ENCODE measurements around the gene FUT2. TPM values are rescaled to one million over a fixed set of nuclear protein-coding genes. Genes with fewer than 3 reads are reported as not detected.
"Not testable (repeated sequence)": the region's sequence is repeated elsewhere in the genome, so short reads cannot be mapped to it uniquely, and the experiment has no call there.

The FUT2 gene
- total RNA-seq, 2 donors from 2014 or later, result not detected

DNA sequence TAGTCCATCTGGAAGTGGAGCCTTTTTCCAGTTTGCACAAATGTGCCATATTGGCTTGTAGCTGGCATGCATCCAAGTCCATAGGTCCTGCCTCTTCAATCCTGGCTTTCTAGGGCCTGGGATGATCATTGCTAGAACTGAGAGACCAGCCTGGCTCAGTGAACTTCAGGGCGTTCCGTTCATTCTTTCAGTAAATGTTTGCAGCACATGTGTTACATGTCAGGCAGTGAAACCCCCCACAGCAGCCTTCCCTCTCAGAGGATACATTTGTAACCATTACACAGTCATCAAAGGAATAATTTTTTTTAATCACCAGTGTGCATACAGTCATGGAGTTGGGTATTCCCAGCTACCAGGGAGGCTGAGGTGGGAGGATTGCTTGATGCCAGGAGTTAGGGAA, 9.7 kb downstream of the FUT2 start:
- H3K4me1 Mint-ChIP-seq, result no peaks in the 10 kb centered on the region
- no peak for ATAC-seq (replicated peaks)
- H3K4me3 Mint-ChIP-seq, result no peak overlapping the region
- no peak overlapping the region for H3K27ac Mint-ChIP-seq
- H3K27me3 Mint-ChIP-seq, result no peaks in the 10 kb centered on the region
- H3K9me3 Mint-ChIP-seq, result no peaks in the 10 kb centered on the region
- H3K36me3 Mint-ChIP-seq (ENCODE audit: low read depth), result peaks cover 13% of the 10 kb centered on the region

DNA sequence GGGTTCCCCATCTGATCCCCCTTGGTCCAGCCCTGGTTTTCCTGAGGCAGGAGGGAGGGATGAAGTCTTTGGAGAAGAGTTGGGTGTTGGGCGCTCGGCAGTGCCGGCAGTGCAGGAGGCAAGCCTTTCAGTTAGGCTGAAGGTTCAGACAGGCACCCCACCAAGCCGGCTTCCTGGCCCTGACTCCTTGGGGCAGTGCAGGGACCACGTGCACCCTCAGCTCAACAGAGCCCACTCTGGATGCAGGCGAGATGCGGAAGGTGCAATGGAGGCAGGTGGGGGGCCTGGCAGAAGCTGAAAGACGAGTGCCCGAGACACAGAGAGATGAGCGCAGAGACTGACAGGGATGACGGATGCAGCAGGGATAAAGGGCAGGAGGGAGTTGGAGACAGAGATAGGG, 12.7 kb downstream of the FUT2 start:
- Mint-ChIP-seq H3K36me3 (ENCODE audit: low read depth) (peaks cover 6% of the 10 kb centered on the region), H3K4me3 (no peak overlapping the region), H3K27ac (no peak overlapping the region), H3K9me3 (no peaks in the 10 kb centered on the region), H3K27me3 (no peaks in the 10 kb centered on the region), H3K4me1 (no peaks in the 10 kb centered on the region)
- ATAC-seq (replicated peaks), result no peak

DNA sequence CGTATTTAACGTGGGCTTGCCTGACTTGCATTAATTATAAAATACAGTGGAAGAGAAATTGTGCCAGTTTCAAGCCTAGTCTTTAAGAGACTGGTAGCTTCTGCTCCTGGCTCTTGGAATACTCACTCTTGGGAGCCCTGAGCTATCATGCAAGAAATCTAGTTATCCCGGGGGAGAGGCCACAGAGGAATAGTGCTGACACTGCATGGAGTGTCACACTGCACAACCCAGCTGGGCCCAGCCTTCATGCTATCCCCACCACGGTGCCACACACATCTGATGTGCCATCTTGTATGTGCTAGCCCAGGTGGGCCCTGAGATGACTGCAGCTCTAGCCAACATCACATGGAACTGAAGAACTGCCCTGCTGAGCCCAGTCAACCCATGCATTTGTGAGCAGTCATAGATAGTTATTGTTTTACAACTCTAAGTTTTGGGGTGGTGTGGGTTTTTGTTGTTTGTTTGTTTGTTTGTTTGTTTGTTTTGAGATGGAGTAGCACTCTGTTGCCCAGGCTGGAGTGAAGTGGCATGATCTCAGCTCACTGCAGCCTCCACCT, 15.4 kb downstream of the FUT2 start:
- Mint-ChIP-seq H3K36me3 (ENCODE audit: low read depth) (peaks cover 6% of the 10 kb centered on the region), H3K4me1 (no peaks in the 10 kb centered on the region), H3K9me3 (no peaks in the 10 kb centered on the region), H3K4me3 (no peak overlapping the region), H3K27me3 (no peaks in the 10 kb centered on the region), H3K27ac (no peak overlapping the region)
- no peak for ATAC-seq (replicated peaks)

DNA sequence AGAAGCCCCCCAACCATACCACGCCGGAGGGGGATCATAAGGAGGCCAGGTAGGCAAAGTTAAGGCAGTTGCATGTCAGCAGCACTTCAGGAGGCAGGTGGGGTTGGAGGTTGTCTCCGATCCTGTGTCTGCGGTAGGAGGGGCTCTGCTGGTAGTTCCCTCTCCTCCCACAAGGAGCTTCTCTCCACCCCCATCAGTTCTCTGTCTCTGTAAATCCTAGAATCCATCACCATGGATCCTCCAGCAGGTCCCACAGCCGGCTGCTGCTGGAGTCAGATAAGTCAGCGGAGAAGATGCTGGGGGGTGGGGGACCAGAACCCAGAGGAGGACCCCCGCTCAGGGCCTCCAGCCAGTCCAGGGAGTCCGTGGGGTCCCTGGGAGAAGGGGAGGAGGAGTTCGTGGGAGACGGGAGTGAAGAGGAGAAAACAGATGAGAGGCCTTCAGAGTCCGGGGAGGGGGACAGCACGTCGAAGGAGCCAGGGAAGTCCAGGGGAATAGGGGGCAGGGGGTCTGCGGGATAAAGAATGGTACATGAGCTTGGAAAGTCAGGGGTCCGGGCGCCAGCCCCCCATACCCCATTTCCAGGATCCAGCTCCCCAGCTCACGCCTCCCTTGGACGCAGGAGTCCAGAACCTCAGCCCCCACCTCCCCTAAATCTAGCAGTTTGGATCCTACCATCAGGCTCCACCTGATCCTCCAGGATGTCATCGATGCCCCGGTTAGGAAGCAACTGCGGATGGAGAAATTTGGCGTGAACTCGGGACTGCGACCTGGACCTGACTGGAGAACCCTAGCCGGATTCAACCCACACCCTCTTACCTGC, 17.5 kb downstream of the FUT2 start:
- Mint-ChIP-seq H3K36me3 (ENCODE audit: low read depth) (no peaks in the 10 kb centered on the region), H3K9me3 (no peaks in the 10 kb centered on the region), H3K4me1 (no peaks in the 10 kb centered on the region), H3K4me3 (peak overlapping the region; percentile 90), H3K27me3 (no peaks in the 10 kb centered on the region), H3K27ac (peak overlapping the region; percentile 83)
- no peak for ATAC-seq (replicated peaks)

DNA sequence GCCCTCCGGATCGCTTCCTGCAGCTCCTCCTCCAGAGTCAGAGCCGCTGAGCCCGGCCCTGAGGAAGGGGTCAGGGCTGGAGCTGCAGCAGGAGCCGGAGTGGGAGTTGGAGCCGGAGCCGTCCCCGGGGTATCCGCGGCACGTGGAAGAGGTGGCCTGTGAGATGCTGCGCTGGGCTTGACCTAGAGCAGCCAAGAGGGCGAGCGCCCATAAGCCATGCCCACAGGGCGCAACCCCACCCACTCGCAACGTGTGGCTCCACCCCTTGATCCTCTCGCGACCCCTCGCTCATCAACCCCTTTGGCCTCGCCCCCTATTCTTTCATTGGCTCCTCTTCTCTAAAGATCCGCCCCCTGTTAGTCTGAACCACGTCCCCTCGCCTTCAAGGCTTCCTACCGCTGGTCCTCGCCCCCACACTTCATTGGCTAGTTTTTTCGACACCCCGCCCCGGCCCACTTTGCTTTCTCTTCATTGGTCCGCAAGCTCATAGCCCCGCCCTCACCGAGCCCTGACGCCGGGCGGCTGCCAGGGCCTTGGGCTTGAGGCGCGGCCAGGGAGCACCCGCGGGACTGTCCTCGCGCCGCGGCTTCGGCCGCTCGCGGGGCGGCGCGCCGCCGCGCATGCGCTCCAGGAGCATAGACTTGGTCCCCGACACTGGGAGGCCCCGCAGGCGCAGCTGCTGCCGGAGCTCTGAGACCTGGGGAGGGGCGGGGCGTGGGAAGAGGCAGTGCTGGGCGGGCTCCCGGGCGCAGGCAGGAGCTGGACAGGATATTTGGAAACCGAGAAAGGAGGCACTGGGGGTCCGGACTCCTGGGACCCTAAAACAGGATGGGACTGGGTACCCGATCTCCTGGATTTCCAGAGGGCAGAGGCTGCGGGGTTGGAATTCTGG, 18.3 kb downstream of the FUT2 start:
- Mint-ChIP-seq H3K4me3 (peak overlapping the region; percentile 90), H3K4me1 (no peaks in the 10 kb centered on the region), H3K27me3 (no peaks in the 10 kb centered on the region), H3K36me3 (ENCODE audit: low read depth) (no peaks in the 10 kb centered on the region), H3K27ac (peak overlapping the region; percentile 83), H3K9me3 (no peaks in the 10 kb centered on the region)
- peak; percentile 92 for ATAC-seq (replicated peaks)

DNA sequence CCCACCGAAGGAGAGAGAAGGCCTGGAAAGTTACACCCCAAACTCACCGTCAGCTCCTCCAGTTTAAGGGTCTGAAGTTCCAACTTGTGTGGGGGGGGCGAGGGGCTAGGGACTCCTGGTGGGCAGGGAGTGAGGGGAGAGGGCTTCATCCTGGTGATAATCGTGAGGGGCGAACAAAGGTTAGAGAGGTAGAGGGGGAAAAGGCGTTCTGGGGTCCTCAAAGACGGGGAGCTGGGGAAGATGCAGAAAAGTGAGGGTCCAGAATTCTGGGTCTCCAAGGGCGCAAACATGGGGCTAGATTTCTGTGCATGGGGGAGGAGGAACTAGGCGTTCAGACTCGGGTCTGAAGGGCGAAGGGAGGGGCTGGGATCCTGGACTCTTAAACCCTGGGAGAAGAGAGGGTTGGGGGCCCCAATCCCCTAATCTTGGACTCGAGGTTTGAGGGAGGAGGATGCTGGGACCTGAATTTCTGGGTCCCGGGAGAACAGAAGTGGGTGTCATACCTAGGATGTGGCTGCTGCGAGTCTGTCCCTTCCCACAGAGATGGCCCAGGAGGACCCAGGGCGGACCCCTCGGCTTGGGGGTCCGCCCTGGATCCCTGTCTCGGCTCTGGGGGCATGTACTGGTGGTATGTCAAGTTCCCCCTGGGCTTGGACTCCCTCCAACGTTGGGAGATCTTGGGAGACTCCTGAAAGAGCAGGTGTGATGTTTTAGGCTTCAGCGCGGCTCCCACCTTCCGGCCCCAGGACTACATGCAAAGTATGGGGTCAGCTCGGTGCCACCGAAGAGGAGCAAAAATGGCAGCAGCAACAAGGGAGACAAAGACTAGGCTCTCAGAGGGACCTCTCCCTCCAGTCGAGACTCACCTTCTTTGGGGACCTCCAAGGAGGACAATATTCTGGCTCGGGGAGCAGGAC, 19.2 kb downstream of the FUT2 start:
- H3K4me3 Mint-ChIP-seq, result peak overlapping the region; percentile 90
- no peaks in the 10 kb centered on the region for H3K27me3 Mint-ChIP-seq
- H3K4me1 Mint-ChIP-seq, result no peaks in the 10 kb centered on the region
- ATAC-seq (replicated peaks), result no peak
- H3K9me3 Mint-ChIP-seq, result no peaks in the 10 kb centered on the region
- H3K27ac Mint-ChIP-seq, result peak overlapping the region; percentile 83
- H3K36me3 Mint-ChIP-seq (ENCODE audit: low read depth), result no peaks in the 10 kb centered on the region

DNA sequence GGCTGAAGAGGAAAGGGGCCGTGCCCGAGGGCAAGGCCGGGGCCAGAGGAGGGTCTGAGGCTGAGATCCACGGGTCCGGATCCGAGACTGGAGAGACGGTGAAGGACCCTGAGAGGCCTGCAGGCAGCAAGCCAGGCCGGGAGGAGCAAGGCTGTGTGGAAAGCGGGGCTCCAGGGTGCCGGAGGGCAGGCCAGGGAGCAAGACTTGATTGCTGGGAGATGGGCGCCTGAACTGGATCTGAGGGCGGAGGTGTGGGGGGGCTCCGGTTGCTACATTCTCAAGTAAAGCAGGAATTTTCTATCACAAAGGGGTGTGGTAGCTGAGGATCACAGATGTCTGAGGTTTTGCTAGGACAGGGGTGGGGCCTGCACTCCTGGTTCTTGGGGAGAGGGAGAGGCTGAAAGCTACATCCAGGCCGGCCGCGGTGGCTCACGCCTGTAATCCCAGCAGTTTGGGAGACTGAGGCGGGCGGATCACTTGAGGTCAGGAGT, 20.0 kb downstream of the FUT2 start:
- peaks cover 5% of the 10 kb centered on the region for H3K4me1 Mint-ChIP-seq
- H3K27me3 Mint-ChIP-seq, result no peaks in the 10 kb centered on the region
- H3K9me3 Mint-ChIP-seq, result no peaks in the 10 kb centered on the region
- no peaks in the 10 kb centered on the region for H3K36me3 Mint-ChIP-seq (ENCODE audit: low read depth)
- no peak for ATAC-seq (replicated peaks)
- H3K4me3 Mint-ChIP-seq, result peak overlapping the region; percentile 90
- no peak overlapping the region for H3K27ac Mint-ChIP-seq

DNA sequence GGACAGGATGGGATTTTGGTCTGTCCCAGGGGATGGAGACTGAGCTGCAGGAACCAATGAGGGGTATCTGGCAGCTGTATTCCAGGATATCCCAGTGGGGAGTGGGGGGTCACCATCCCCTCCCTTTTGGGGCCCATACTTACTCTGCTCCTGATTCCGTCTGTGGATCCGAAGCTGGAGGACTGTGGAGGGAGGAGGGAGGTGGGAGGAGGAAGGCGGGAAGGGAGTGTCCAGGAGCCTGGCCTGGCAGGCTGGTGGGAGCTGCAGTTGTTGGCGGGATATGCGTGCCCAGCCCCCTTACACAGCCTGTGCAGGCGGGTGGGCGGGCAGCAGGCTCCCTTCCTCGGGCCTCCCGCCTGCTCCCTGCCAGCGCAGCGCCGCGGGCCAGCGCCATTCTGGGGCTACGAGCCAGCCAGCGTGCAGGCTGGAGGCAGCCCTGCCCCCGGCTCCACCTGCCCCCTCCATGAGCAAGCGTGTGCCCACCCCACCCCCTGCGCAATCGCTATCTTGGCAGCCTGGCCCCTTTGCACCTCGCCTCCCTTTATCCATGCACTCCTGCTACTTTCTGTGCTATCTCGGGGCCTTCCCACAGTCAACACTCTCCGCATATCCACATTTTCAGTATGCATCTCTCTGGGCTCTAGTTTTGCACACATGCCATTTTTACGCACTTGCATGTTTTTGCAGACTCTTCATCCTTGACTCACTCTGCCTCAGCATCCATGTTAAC, 21.0 kb downstream of the FUT2 start:
- no peak overlapping the region for H3K27ac Mint-ChIP-seq
- no peaks in the 10 kb centered on the region for H3K9me3 Mint-ChIP-seq
- H3K36me3 Mint-ChIP-seq (ENCODE audit: low read depth), result no peaks in the 10 kb centered on the region
- H3K4me3 Mint-ChIP-seq, result no peak overlapping the region
- H3K27me3 Mint-ChIP-seq, result no peaks in the 10 kb centered on the region
- no peak for ATAC-seq (replicated peaks)
- H3K4me1 Mint-ChIP-seq, result peaks cover 8% of the 10 kb centered on the region

DNA sequence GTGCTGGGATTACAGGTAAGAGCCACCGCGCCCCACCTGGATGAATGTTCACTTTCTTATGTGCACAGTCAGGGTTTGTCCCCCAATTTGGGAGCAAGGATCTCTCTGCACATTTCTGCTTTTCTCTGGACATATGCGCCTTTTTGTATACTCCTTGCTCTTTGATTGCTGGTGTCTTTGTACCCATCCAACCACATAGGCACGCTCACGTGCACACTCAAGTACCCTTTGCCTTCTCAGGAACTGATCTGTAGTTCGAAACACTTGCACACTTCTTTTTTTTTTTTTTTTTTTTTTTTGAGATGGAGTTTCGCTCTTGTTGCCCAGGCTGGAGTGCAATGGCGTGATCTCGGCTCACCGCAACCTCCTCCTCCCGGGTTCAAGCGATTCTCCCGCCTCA, 22.3 kb downstream of the FUT2 start:
- not testable (repeated sequence) for H3K27ac Mint-ChIP-seq; ATAC-seq (replicated peaks); H3K9me3 Mint-ChIP-seq; H3K4me1 Mint-ChIP-seq; H3K4me3 Mint-ChIP-seq; H3K36me3 Mint-ChIP-seq (ENCODE audit: low read depth); H3K27me3 Mint-ChIP-seq

DNA sequence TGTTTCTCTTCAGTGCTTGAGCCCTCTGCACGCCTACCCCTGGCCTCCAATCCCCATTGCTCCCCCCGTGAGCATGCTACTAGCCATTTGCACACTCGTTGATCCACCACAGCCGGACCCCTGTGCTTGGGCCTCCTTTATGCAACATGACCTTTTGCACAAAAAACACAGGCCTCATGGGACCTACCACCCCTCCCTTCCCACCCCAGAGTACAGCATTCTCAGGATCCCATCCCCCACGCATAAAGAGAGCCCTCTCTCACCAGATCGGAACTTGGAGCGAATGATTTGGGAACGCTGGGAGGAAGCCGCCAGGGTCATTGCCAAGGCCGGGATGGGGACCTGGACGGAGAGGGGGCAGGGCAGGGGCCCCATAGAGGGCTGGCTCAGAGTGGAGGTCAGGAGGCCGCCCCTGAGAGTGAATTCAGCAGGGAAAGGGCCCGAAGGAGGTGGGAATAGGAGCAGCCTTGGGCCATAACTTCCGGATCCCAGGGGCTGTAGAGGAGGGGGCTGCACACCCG, 23.0 kb downstream of the FUT2 start:
- no peaks in the 10 kb centered on the region for H3K36me3 Mint-ChIP-seq (ENCODE audit: low read depth)
- no peak for ATAC-seq (replicated peaks)
- peaks cover 8% of the 10 kb centered on the region for H3K4me1 Mint-ChIP-seq
- no peaks in the 10 kb centered on the region for H3K9me3 Mint-ChIP-seq
- H3K27me3 Mint-ChIP-seq, result no peaks in the 10 kb centered on the region
- H3K4me3 Mint-ChIP-seq, result no peak overlapping the region
- H3K27ac Mint-ChIP-seq, result no peak overlapping the region

DNA sequence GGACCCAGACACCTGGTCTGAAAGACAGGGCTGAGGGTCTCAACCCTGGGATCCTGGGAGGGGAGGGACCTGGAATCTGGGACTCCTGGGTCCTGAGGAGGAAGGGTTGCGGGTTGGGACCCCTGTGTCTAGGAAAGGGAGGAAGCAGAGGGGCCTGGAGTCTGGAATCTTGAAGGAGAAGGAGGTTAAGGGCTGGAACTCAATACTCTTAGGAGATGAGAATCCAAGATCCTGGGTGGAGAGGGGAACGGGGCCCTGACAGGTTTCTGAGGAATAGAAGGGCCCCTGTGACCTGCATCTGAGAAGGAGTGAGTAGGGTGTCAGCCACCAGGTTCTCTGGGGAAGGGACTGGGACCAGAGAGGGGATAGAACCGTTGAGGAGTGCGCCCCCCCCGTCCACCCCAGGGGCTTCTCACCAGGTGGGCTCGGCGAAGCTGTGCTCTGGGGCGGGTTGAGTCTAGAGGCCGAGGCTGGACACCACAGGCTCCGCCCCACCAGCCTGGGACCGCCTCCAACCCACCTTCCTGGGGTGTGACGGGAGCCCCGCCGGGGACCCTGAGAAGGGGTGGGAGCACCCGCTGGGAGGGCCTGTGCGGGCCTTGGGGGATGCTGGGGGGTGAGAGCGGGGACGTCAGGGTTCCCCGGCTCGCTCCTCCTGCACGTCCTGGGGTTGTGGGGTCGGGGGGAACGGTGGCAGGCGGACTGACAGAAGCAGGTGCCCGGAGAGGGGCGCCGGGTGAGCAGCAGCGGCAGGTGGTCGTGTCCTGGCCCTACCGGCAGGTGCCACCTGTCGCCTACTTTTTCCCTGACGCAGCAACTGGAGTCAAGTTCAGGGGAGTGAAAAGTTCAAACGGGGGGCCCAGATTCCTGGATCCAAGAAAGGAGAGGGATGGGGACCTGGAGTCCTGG, 23.7 kb downstream of the FUT2 start, which contains the start of gene MAMSTR:
MAMSTR (minus strand) TSS at position 463 of the 909 bp plus-strand sequence. CDS start 694 bp downstream, outside the sequence.
- Mint-ChIP-seq H3K4me3 (peak within 1 kb of the TSS; percentile 93), H3K36me3 (ENCODE audit: low read depth) (no peaks in the 10 kb centered on the region), H3K27ac (peak within 1 kb of the TSS; percentile 97), H3K9me3 (no peaks in the 10 kb centered on the region), H3K4me1 (peaks cover 8% of the 10 kb centered on the region), H3K27me3 (no peaks in the 10 kb centered on the region)
- ATAC-seq (replicated peaks), result no peak

DNA sequence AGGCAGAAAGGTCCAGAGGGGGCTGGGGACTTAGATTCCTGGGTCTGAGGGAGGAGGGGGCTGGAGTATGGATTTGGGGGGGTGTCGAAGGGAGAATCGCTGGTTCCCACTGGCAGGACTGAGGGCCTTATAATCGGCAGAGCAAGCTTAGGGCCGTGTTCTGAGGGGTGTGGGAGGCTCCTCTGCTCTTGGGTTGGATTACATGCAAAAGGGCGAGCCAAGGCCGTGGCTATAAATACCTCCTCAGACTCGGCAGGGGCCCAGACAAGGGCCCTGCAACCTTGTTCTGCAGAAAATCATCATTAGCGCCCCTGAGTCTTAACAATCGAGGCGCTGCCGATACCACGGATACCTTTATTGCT, 24.5 kb downstream of the FUT2 start:
- H3K36me3 Mint-ChIP-seq (ENCODE audit: low read depth), result no peaks in the 10 kb centered on the region
- H3K27ac Mint-ChIP-seq, result peak overlapping the region; percentile 97
- peaks cover 12% of the 10 kb centered on the region for H3K4me1 Mint-ChIP-seq
- H3K4me3 Mint-ChIP-seq, result peak overlapping the region; percentile 93
- no peaks in the 10 kb centered on the region for H3K27me3 Mint-ChIP-seq
- no peak for ATAC-seq (replicated peaks)
- peaks cover 4% of the 10 kb centered on the region for H3K9me3 Mint-ChIP-seq

Measured in activated T-helper 17 cell treated with anti-CD3 and anti-CD28 coated beads, Interleukin-2, amount 50 U/mL, for 72 hours (primary cell).